Transverse colon (tissue), 3 donors: ENCODE data around the gene LRRC10B.

ENCODE experiments used
- CTCF ChIP-seq, 5 experiments: fragments of 200-600 bp in 3 of 5; fragments of 450-650 bp in 2 of 5; sonication (generic) in 3 of 5; IDR thresholded peaks; 1 replicate in 2 of 5; 2 replicates in 3 of 5; pipeline ENCODE4 v1.5.1; 2016 to 2017; ENCODE audit warnings: antibody characterized with exemption in 5 of 5, inconsistent platforms in 3 of 5, mild to moderate bottlenecking in 2 of 5, moderate library complexity in 1 of 5
- EP300 ChIP-seq: sonication (generic); formaldehyde crosslinking; IDR thresholded peaks from one replicate; pipeline ENCODE4 v1.6.1; 2017; ENCODE audit warnings: antibody characterized with exemption, low read depth
- POLR2A ChIP-seq: fragments of 450-650 bp; IDR thresholded peaks from one replicate; pipeline ENCODE4 v1.6.1; 2016; ENCODE audit warnings: antibody characterized with exemption, mild to moderate bottlenecking, moderate library complexity

- no peak for TF ChIP-seq CTCF (IDR thresholded peaks at IDR 0.05)
- TF ChIP-seq EP300 = no peak
- TF ChIP-seq POLR2A = no peak
These were observed 28.8 kb downstream of the LRRC10B start for GRCh38 chr11:61537326-61537725.
